GM12865 (cell line): ENCODE data around the gene CBY1.

Experiments
- DNase-seq: peaks from one replicate; pipeline ENCODE4 v3.0.0; 2010; ENCODE audit warnings: low read depth
- H3K4me3 ChIP-seq: 2 replicates; pipeline ENCODE4 v1.5.1; 2011; ENCODE audit warnings: mild to moderate bottlenecking, low read depth, low read length, control low read depth
- CTCF ChIP-seq: IDR thresholded peaks from 2 replicates; pipeline ENCODE4 v1.5.1; 2011; ENCODE audit warnings: low read length, control low read depth, low read depth, inconsistent platforms; ENCODE audit not compliant: insufficient read depth; ENCODE audit errors: missing control alignments

Gene CBY1

GRCh38 chr22:38656256-38657044 lies at the start of gene CBY1, which contains the start of gene FAM227A:
TSS of gene CBY1 (plus strand) at chr22:38656638. CDS start at chr22:38668055, 11,417 bp downstream.
TSS of gene FAM227A (minus strand) at chr22:38656392. CDS start at chr22:38650168, 6,224 bp downstream.
- TF ChIP-seq CTCF = no peak
- H3K4me3 ChIP-seq = peak within 1 kb of the TSS; percentile 80
- peak; percentile 90 for DNase-seq

- no peak for TF ChIP-seq CTCF
These were observed 48.8 kb upstream of the CBY1 start for GRCh38 chr22:38607680-38608079.

GRCh38 chr22:38608992-38609750 lies 47.3 kb upstream of the CBY1 start:
- TF ChIP-seq CTCF = no peak
- no peak for DNase-seq
- no peak overlapping the region for H3K4me3 ChIP-seq

More at GRCh38 chr22:38607680-38608079, 48.8 kb upstream of the CBY1 start:
- H3K4me3 ChIP-seq = no peak overlapping the region
- no peak for DNase-seq

- TF ChIP-seq CTCF = no peak
- no peak overlapping the region for H3K4me3 ChIP-seq
- no peak for DNase-seq
These were observed 46.2 kb upstream of the CBY1 start for GRCh38 chr22:38610234-38610633.

- no peak overlapping the region for H3K4me3 ChIP-seq
- DNase-seq = no peak
- TF ChIP-seq CTCF = no peak
These were observed 44.9 kb upstream of the CBY1 start for GRCh38 chr22:38611559-38611958.

GRCh38 chr22:38612217-38613006 lies 44.0 kb upstream of the CBY1 start:
- no peak for DNase-seq
- no peak for TF ChIP-seq CTCF

More at GRCh38 chr22:38612217-38613006, 44.0 kb upstream of the CBY1 start:
- no peak overlapping the region for H3K4me3 ChIP-seq
